M059J (cell line): ENCODE results near the gene TNPO3. TPM values are rescaled to one million over a fixed set of nuclear protein-coding genes. Genes with fewer than 3 reads are reported as not detected.

Source experiments
- DNase-seq: peaks from one replicate; pipeline ENCODE4 v3.0.0-alpha.2; 2012; ENCODE audit warnings: low read depth
- total RNA-seq: library from RNA; depleted of rRNA; stranded (reverse); fragments of >200 nt; shearing (Covaris generic); gene quantifications from 2 replicates; pipeline ENCODE4 v1.2.3, GENCODE V29; 2014; rRNA removed

Gene TNPO3
- total RNA-seq, 1 experiment from 2014 or later = 70.7 TPM

DNA sequence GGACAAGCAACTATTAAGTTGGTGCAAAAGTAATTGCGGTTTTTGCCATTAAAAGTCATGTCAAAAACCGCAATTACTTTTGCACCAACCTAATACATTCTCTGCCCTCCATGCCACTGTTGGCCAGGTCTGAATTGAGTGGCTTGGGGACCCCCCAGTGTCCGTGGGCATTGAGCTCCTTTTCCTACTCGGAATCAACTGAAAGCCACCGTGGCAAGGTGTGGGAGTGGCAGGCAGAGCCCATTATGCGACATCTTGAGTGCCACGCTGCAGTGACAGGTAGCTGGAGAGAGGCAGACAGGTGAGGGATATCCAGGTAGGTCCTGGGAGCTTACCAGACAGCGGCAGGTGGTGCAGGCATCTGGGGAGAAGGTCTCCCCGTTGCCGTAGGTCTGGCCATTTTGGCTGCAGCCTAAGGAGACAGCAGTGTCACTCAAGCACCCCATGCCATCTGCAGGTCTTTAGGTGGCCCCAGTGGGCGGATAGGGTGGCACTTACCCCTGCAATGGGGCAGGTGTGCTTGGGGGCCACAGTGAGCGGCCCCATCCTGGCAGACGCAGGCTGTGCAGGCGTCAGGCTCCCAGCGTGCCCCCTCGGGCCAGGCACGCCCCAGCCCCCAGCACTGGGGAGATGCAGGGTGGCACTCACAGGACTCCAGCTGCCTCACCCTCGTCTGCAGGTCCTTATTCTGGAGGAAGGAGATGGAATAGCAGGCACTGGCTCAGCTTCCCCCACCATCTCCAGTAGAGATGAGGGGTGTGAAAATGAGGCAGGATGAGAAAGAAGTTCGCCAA, 147.9 kb downstream of the TNPO3 start:
- no peak for DNase-seq

DNA sequence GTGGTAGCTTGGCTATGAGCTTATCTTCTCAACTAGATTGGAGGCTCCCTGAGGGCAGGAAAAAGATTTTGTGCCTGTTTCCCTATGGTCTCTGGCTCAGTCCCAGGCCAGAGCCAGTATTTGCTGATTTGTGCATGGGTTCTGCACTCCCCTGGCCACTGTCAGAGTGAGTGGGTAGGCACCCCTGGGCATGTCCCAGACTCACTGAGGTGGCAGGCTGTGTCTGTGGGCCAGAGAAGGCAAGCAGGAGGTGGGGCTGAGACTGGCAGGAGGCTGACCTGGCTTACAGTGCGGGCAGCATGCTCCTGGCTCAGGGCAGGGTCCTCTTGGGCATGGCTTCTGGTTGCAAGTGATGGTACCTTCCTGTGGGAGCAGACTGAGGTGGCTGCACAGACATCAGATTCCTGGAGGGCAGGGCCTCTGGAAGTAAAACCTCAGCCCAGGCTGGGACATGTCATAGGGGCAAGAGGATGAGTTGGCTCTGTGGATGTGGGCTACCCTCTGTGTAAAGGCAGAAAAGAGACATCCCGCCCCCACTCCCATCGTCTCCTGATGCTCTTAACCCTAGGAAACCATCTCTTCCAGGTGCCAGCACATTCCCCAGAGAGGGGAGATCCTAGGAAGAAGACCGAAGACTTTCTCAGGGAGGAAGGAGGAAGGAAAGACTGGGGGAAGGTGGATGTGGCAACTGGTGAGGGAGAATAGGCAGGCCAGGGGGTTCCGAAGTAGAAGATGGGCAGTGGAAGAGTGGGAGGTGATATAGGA, 148.7 kb downstream of the TNPO3 start:
- DNase-seq = no peak

DNA sequence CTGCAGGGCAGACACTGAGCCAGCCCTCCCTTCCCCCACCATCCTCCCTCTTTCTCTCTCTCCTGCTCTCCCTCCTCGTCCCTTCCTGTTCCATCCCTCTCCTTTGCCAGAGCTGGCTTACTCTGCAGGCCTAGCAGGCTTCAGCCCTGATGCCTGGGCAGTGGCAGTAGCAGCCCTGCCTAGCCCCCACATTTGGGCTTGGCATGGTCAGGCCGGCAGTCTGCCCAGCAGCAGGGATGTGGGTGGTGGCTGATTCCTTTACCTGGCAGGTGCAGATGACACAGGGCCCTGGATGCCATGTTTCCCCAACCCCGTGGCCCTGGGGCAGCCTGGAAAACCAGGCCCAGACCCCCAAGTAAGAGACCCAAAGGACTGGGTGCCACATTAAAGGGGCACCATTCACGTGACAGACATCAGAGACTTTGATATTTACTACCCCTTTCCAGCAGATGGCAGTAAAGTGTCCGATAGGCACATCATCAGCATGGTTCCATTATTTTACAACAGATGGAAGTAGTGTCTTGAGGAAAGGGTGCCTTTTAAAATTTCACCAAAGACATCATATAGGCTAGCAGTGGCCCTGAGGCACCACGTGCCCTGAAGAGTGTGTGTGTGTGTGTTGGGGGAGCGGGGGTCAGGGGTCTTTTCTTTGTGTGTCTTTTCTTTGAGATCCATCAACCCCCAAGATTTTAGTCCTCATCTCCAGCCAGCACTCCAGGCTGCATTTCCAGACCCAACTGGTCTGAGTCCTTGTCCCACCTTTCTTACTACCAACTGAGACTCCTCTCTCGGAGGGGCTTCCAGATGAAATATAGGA, 150.3 kb downstream of the TNPO3 start:
- peak; percentile 62 for DNase-seq

Other genes with a start within 250 kb of the TNPO3 start
- gene FLNC, start 224.7 kb downstream of the TNPO3 start, total RNA-seq = 60.7 and 150 TPM in 2 replicates
- gene ATP6V1F, start 192.3 kb downstream of the TNPO3 start, total RNA-seq = 160 TPM in 2 replicates
- not detected in 2 replicates for gene KCP, start 144.4 kb downstream of the TNPO3 start, total RNA-seq
- 0.64 and 1.8 TPM in 2 replicates for gene IRF5, start 117.2 kb downstream of the TNPO3 start, total RNA-seq
- 0.91 and 4.2 TPM in 2 replicates for gene TSPAN33, start 89.6 kb upstream of the TNPO3 start, total RNA-seq
- gene SMO, start 133.5 kb upstream of the TNPO3 start, total RNA-seq = 0.64 and 3.1 TPM in 2 replicates
- gene AHCYL2, start 169.9 kb upstream of the TNPO3 start, total RNA-seq = 8.1 and 8.2 TPM in 2 replicates